Astrocyte of the spinal cord (primary cell): ENCODE data around the gene SEMA6A.

ENCODE experiments used
- DNase-seq: peaks from one replicate; pipeline ENCODE4 v3.0.0; 2011; ENCODE audit warnings: low read depth, low spot score
- H3K4me3 ChIP-seq: 2 replicates; pipeline ENCODE4 v1.5.1; 2011; ENCODE audit warnings: low read depth, mild to moderate bottlenecking, low read length, moderate library complexity
- in situ Hi-C: cut with HindIII; loops from 2 replicates; pipeline ENCODE4 v1.10.0; 2017; ENCODE audit warnings: low sequenced_read_pairs
- TF ChIP-seq, protein P1 (sequence below): IDR thresholded peaks from 2 replicates; pipeline ENCODE4 v1.5.1; 2012; ENCODE audit warnings: low read depth, mild to moderate bottlenecking, low read length, inconsistent platforms

SEMA6A gene

DNA sequence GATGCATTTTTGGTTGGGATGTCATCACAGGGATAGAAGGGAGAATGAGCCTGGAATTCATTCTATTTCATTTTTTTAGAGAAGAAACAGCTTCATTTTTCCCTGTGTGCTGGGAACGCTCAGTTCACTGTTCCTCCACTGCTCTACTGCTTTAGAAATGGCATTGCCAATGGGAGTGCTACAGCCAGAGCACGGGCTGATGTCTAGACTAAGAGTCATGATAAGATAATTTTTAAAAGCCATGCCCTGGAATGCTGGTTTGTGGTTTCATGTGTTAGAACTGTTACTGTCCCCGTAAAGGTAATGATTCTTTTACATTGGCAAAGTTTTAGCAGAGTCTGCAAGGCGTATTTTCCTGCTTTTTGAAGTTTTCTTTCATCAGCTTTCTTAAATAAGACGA is 119.6 kb downstream of the SEMA6A start:
- peak; percentile 63 for DNase-seq
- no peak overlapping the region for H3K4me3 ChIP-seq
- TF ChIP-seq, protein P1, sequence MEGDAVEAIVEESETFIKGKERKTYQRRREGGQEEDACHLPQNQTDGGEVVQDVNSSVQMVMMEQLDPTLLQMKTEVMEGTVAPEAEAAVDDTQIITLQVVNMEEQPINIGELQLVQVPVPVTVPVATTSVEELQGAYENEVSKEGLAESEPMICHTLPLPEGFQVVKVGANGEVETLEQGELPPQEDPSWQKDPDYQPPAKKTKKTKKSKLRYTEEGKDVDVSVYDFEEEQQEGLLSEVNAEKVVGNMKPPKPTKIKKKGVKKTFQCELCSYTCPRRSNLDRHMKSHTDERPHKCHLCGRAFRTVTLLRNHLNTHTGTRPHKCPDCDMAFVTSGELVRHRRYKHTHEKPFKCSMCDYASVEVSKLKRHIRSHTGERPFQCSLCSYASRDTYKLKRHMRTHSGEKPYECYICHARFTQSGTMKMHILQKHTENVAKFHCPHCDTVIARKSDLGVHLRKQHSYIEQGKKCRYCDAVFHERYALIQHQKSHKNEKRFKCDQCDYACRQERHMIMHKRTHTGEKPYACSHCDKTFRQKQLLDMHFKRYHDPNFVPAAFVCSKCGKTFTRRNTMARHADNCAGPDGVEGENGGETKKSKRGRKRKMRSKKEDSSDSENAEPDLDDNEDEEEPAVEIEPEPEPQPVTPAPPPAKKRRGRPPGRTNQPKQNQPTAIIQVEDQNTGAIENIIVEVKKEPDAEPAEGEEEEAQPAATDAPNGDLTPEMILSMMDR = no peak
- in situ Hi-C loops = no loop called here

- H3K4me3 ChIP-seq = no peak overlapping the region
- TF ChIP-seq, protein P1 = no peak
- DNase-seq = peak; percentile 92
- in situ Hi-C loops = no loop called here
Measured at GRCh38 chr5:116454417-116454927, 120.2 kb downstream of the SEMA6A start.

- in situ Hi-C loops = no loop called here
- no peak overlapping the region for H3K4me3 ChIP-seq
- no peak for DNase-seq
- TF ChIP-seq, protein P1 = no peak
Measured at GRCh38 chr5:116453988-116454411, 120.6 kb downstream of the SEMA6A start.

GRCh38 chr5:116452774-116453368 is 121.8 kb downstream of the SEMA6A start:
- no peak overlapping the region for H3K4me3 ChIP-seq
- in situ Hi-C loops = no loop called here
- no peak for DNase-seq
- TF ChIP-seq, protein P1 = no peak

DNA sequence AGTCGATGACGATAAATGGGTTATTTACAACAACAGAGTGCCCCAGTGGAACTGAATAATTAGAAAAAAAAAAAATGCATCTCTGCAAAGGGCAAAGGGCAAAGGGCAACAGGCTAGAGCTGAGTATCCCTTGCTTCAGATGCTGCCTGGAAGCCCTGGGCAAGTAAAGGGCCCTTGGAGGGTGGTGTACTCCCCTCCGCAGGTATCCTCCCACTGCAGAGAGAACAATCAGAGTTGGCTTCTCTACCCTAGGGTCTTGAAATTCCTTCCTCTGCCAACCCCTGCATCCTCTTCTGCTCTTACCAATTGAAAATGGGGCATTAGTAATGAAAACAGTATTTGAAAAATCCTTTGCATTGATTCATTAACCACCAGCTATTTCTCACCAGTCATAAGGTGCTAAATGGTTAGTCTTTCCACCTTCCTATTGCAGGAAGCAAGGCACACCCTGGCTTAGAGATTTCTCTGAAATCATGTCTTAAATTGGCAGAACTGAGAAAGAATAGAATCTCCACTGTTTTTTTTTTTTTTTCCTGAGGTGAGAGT is 122.6 kb downstream of the SEMA6A start:
- in situ Hi-C loops = no loop called here
- no peak overlapping the region for H3K4me3 ChIP-seq
- DNase-seq = no peak
- TF ChIP-seq, protein P1 = no peak

GRCh38 chr5:116451066-116451465 is 123.6 kb downstream of the SEMA6A start:
- in situ Hi-C loops = no loop called here
- no peak overlapping the region for H3K4me3 ChIP-seq
- TF ChIP-seq, protein P1 = no peak
- DNase-seq = no peak
